Activated naive CD8-positive, alpha-beta T cell treated with anti-CD3 and anti-CD28 coated beads, Interleukin-2, amount 50 U/mL, for 24 hours (primary cell): ENCODE results near the gene GRIK3.
"Not testable (repeated sequence)": the region's sequence is repeated elsewhere in the genome, so short reads cannot be mapped to it uniquely, and the experiment has no call there.

Experiments used
- ATAC-seq: fragments of 150-1000 bp; cut with Tn5 transposase; one replicate; pipeline ENCODE4 v1.10.0; 2021
- DNase-seq: peaks from one replicate; pipeline ENCODE4 v3.0.0; 2021
- H3K27ac Mint-ChIP-seq: one replicate; pipeline ENCODE4 v1.8.0; 2021; ENCODE audit warnings: mild to moderate bottlenecking, mixed read lengths
- H3K27me3 Mint-ChIP-seq: one replicate; pipeline ENCODE4 v1.8.0; 2021; ENCODE audit warnings: mixed read lengths
- H3K36me3 Mint-ChIP-seq: one replicate; pipeline ENCODE4 v1.8.0; 2021; ENCODE audit warnings: low read depth, mixed read lengths
- H3K4me1 Mint-ChIP-seq: one replicate; pipeline ENCODE4 v1.8.0; 2021; ENCODE audit warnings: mixed read lengths
- H3K4me3 Mint-ChIP-seq: one replicate; pipeline ENCODE4 v1.8.0; 2021; ENCODE audit warnings: mild to moderate bottlenecking, moderate library complexity, mixed read lengths
- H3K9me3 Mint-ChIP-seq: one replicate; pipeline ENCODE4 v1.8.0; 2021; ENCODE audit warnings: mixed read lengths

GRIK3 gene

GRCh38 chr1:36913484-36914060 is 120.7 kb downstream of the GRIK3 start:
- DNase-seq (no peak), ATAC-seq (no peak)
- Mint-ChIP-seq H3K4me3 (no peak overlapping the region), H3K9me3 (peaks cover 5% of the 10 kb centered on the region), H3K4me1 (no peaks in the 10 kb centered on the region), H3K27ac (no peak overlapping the region), H3K36me3 (no peaks in the 10 kb centered on the region), H3K27me3 (peaks cover 14% of the 10 kb centered on the region)

- peaks cover 5% of the 10 kb centered on the region for H3K9me3 Mint-ChIP-seq
- no peak overlapping the region for H3K4me3 Mint-ChIP-seq
- ATAC-seq (no peak), DNase-seq (no peak)
- no peaks in the 10 kb centered on the region for H3K36me3 Mint-ChIP-seq
- H3K4me1 Mint-ChIP-seq, result no peaks in the 10 kb centered on the region
- H3K27me3 Mint-ChIP-seq, result peaks cover 14% of the 10 kb centered on the region
- no peak overlapping the region for H3K27ac Mint-ChIP-seq
Observed at GRCh38 chr1:36913016-36913415, 121.3 kb downstream of the GRIK3 start.

- no peak for DNase-seq
- peaks cover 5% of the 10 kb centered on the region for H3K9me3 Mint-ChIP-seq
- no peaks in the 10 kb centered on the region for H3K36me3 Mint-ChIP-seq
- no peak overlapping the region for H3K4me3 Mint-ChIP-seq
- H3K27me3 Mint-ChIP-seq, result peaks cover 14% of the 10 kb centered on the region
- H3K27ac Mint-ChIP-seq, result no peak overlapping the region
- no peaks in the 10 kb centered on the region for H3K4me1 Mint-ChIP-seq
- ATAC-seq, result no peak
Observed at GRCh38 chr1:36912365-36912865, 121.9 kb downstream of the GRIK3 start.

- peaks cover 5% of the 10 kb centered on the region for H3K9me3 Mint-ChIP-seq
- no peaks in the 10 kb centered on the region for H3K4me1 Mint-ChIP-seq
- no peak overlapping the region for H3K4me3 Mint-ChIP-seq
- DNase-seq (no peak), ATAC-seq (no peak)
- H3K36me3 Mint-ChIP-seq, result no peaks in the 10 kb centered on the region
- peaks cover 14% of the 10 kb centered on the region for H3K27me3 Mint-ChIP-seq
- H3K27ac Mint-ChIP-seq, result no peak overlapping the region
Observed at GRCh38 chr1:36911561-36912364, 122.6 kb downstream of the GRIK3 start.

GRCh38 chr1:36910886-36911540 is 123.3 kb downstream of the GRIK3 start:
- no peak for DNase-seq
- Mint-ChIP-seq H3K9me3 (peaks cover 5% of the 10 kb centered on the region), H3K4me3 (no peak overlapping the region)

GRCh38 chr1:36909946-36910725 is 124.2 kb downstream of the GRIK3 start:
- no peaks in the 10 kb centered on the region for H3K4me1 Mint-ChIP-seq
- H3K36me3 Mint-ChIP-seq, result no peaks in the 10 kb centered on the region
- H3K9me3 Mint-ChIP-seq, result no peaks in the 10 kb centered on the region
- DNase-seq (no peak), ATAC-seq (no peak)
- no peak overlapping the region for H3K27ac Mint-ChIP-seq
- no peak overlapping the region for H3K4me3 Mint-ChIP-seq
- peaks cover 14% of the 10 kb centered on the region for H3K27me3 Mint-ChIP-seq

More at GRCh38 chr1:36910886-36911540, 123.3 kb downstream of the GRIK3 start:
- no peaks in the 10 kb centered on the region for H3K4me1 Mint-ChIP-seq
- peaks cover 14% of the 10 kb centered on the region for H3K27me3 Mint-ChIP-seq
- no peak overlapping the region for H3K27ac Mint-ChIP-seq
- H3K36me3 Mint-ChIP-seq, result no peaks in the 10 kb centered on the region
- ATAC-seq, result no peak

GRCh38 chr1:36909359-36909758 is 125.0 kb downstream of the GRIK3 start:
- not testable (repeated sequence) for H3K4me3 Mint-ChIP-seq, H3K4me1 Mint-ChIP-seq, H3K36me3 Mint-ChIP-seq

GRCh38 chr1:36908096-36908495 is 126.2 kb downstream of the GRIK3 start:
- H3K9me3 Mint-ChIP-seq, result no peaks in the 10 kb centered on the region
- H3K4me3 Mint-ChIP-seq, result no peak overlapping the region
- no peaks in the 10 kb centered on the region for H3K36me3 Mint-ChIP-seq
- no peak overlapping the region for H3K27ac Mint-ChIP-seq
- no peak for ATAC-seq
- H3K27me3 Mint-ChIP-seq, result peaks cover 11% of the 10 kb centered on the region
- H3K4me1 Mint-ChIP-seq, result no peaks in the 10 kb centered on the region
- DNase-seq, result no peak

More at GRCh38 chr1:36909359-36909758, 125.0 kb downstream of the GRIK3 start:
- H3K9me3 Mint-ChIP-seq, ATAC-seq, H3K27ac Mint-ChIP-seq, DNase-seq: not testable (repeated sequence)
- H3K27me3 Mint-ChIP-seq, result peaks cover 14% of the 10 kb centered on the region

- Mint-ChIP-seq H3K9me3 (peaks cover 5% of the 10 kb centered on the region), H3K36me3 (no peaks in the 10 kb centered on the region), H3K4me3 (no peak overlapping the region), H3K27me3 (peaks cover 7% of the 10 kb centered on the region), H3K4me1 (no peaks in the 10 kb centered on the region), H3K27ac (no peak overlapping the region)
- no peak for ATAC-seq
- no peak for DNase-seq
Observed at GRCh38 chr1:36906555-36906954, 127.8 kb downstream of the GRIK3 start.

- H3K9me3 Mint-ChIP-seq, result peaks cover 11% of the 10 kb centered on the region
- no peak overlapping the region for H3K4me3 Mint-ChIP-seq
- no peak overlapping the region for H3K27ac Mint-ChIP-seq
- DNase-seq, result no peak
- H3K27me3 Mint-ChIP-seq, result peaks cover 5% of the 10 kb centered on the region
- H3K4me1 Mint-ChIP-seq, result no peaks in the 10 kb centered on the region
- ATAC-seq, result no peak
- H3K36me3 Mint-ChIP-seq, result no peaks in the 10 kb centered on the region
Observed at GRCh38 chr1:36905941-36906340, 128.4 kb downstream of the GRIK3 start.

GRCh38 chr1:36900128-36900527 is 134.2 kb downstream of the GRIK3 start:
- Mint-ChIP-seq H3K9me3 (peaks cover 19% of the 10 kb centered on the region), H3K27me3 (peaks cover 5% of the 10 kb centered on the region), H3K27ac (no peak overlapping the region), H3K36me3 (peaks cover 3% of the 10 kb centered on the region), H3K4me1 (no peaks in the 10 kb centered on the region), H3K4me3 (no peak overlapping the region)
- ATAC-seq, result no peak
- DNase-seq, result no peak

- not testable (repeated sequence) for DNase-seq, H3K4me1 Mint-ChIP-seq, H3K27me3 Mint-ChIP-seq, H3K4me3 Mint-ChIP-seq, ATAC-seq, H3K27ac Mint-ChIP-seq, H3K36me3 Mint-ChIP-seq
- peaks cover 19% of the 10 kb centered on the region for H3K9me3 Mint-ChIP-seq
Observed at GRCh38 chr1:36897813-36898212, 136.5 kb downstream of the GRIK3 start.

- Mint-ChIP-seq H3K4me1 (no peaks in the 10 kb centered on the region), H3K27me3 (peaks cover 7% of the 10 kb centered on the region), H3K27ac (no peak overlapping the region), H3K9me3 (peaks cover 8% of the 10 kb centered on the region), H3K4me3 (no peak overlapping the region), H3K36me3 (peaks cover 3% of the 10 kb centered on the region)
- DNase-seq (no peak), ATAC-seq (no peak)
Observed at GRCh38 chr1:36894824-36895223, 139.5 kb downstream of the GRIK3 start.

GRCh38 chr1:36890776-36891175 is 143.5 kb downstream of the GRIK3 start:
- Mint-ChIP-seq H3K36me3 (no peaks in the 10 kb centered on the region), H3K9me3 (no peaks in the 10 kb centered on the region), H3K27ac (no peak overlapping the region), H3K4me3 (no peak overlapping the region), H3K4me1 (no peaks in the 10 kb centered on the region), H3K27me3 (peaks cover 17% of the 10 kb centered on the region)
- ATAC-seq, result no peak
- DNase-seq, result no peak
